ENCODE measurements around the gene VAV1. TPM values are rescaled to one million over a fixed set of nuclear protein-coding genes. Genes with fewer than 3 reads are reported as not detected.

The VAV1 gene
- total RNA-seq, 4 donors from 2014 or later = 9.4 to 18.9 (median 13.5) TPM

- no peak for TF ChIP-seq CTCF (IDR thresholded peaks at IDR 0.05)
- DNase-seq (ENCODE audit: low spot score) (no peak), ATAC-seq (ENCODE audit: low FRiP score) (no peak)
These were observed 113.9 kb downstream of the VAV1 start for GRCh38 chr19:6886277-6886897.

- ATAC-seq (ENCODE audit: low FRiP score) = no peak
- DNase-seq (ENCODE audit: low spot score) = no peak
- TF ChIP-seq CTCF (IDR thresholded peaks at IDR 0.05) = no peak
These were observed 114.8 kb downstream of the VAV1 start, which contains the start of gene ADGRE1 for GRCh38 chr19:6887316-6887715. Gene ADGRE1, plus strand, starts transcription at chr19:6887579. Its CDS starts 30 bp downstream, at chr19:6887609.

- TF ChIP-seq CTCF (IDR thresholded peaks at IDR 0.05) = no peak
- DNase-seq (ENCODE audit: low spot score) (no peak), ATAC-seq (ENCODE audit: low FRiP score) (no peak)
These were observed 116.5 kb downstream of the VAV1 start for GRCh38 chr19:6888967-6889366.

DNA sequence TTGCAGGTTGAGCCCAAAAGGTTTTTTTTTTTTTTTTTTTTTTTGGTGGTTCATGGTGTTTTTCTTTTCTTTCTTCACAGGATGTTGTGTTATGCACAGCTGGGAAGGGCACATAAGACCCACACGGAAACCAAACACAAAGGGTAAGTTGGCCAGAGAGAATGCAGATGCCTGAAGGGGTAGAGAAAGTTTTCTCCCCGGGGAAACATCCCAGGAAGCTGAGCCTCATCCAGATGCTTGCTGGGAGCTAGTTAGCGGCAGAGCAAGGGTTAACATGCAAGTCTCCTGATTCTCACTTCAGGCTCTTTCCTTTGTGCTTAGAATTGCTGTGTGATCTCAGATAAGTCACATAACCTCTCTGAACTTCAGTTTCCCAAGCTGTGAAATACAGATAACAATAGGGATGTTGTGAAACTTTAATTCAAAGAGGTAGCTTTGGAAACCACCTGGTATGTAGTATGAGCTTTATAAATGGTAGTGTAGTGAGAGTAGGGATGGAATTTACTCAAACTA lies 117.9 kb downstream of the VAV1 start:
- no peak for TF ChIP-seq CTCF (IDR thresholded peaks at IDR 0.05)
- DNase-seq (ENCODE audit: low spot score) (no peak), ATAC-seq (ENCODE audit: low FRiP score) (no peak)

- TF ChIP-seq CTCF (IDR thresholded peaks at IDR 0.05) = no peak
- DNase-seq (ENCODE audit: low spot score) (no peak), ATAC-seq (ENCODE audit: low FRiP score) (no peak)
These were observed 118.4 kb downstream of the VAV1 start for GRCh38 chr19:6890938-6891337.

- no peak for ATAC-seq (ENCODE audit: low FRiP score)
These were observed 119.4 kb downstream of the VAV1 start for GRCh38 chr19:6891761-6892385.

More at GRCh38 chr19:6891761-6892385, 119.4 kb downstream of the VAV1 start:
- DNase-seq (ENCODE audit: low spot score) = no peak
- TF ChIP-seq CTCF (IDR thresholded peaks at IDR 0.05) = no peak
